A673 (cell line): ENCODE data around the gene SLC22A16.

Source experiments
- EZH2 ChIP-seq: fragments of 200-600 bp; sonication (generic); IDR thresholded peaks from 2 replicates; pipeline ENCODE4 v1.6.1; 2017; ENCODE audit warnings: borderline replicate concordance, low read depth, mild to moderate bottlenecking, mixed read lengths, antibody characterized with exemption, low read length; ENCODE audit not compliant: poor library complexity, severe bottlenecking
- TF ChIP-seq, protein P1 (sequence below): fragments of 300-800, 200-600 bp; sonication (generic); conservative IDR thresholded peaks from 2 replicates; pipeline ENCODE4 v1.5.1; 2017; ENCODE audit warnings: low read depth, mild to moderate bottlenecking, antibody characterized with exemption, low read length, moderate library complexity, mixed read lengths

DNA sequence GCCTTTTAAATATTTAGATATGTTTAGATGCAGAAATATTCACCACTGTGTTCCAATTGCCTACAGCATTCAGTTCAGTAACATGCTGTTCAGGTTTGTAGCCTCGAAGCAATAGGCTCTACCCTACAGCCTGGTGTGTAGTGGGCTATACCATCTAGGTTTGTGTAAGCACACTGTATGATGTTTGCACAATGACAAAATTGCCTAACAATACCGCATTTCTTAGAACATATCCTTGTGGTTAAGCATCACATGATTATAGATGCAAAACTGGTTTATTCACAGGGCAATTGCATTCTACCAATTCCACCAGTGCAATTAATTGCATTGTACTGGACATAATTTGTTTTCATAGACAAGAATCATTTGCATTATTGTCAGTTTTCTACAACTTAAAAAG, 7.9 kb upstream of the SLC22A16 start:
- TF ChIP-seq, protein P1, sequence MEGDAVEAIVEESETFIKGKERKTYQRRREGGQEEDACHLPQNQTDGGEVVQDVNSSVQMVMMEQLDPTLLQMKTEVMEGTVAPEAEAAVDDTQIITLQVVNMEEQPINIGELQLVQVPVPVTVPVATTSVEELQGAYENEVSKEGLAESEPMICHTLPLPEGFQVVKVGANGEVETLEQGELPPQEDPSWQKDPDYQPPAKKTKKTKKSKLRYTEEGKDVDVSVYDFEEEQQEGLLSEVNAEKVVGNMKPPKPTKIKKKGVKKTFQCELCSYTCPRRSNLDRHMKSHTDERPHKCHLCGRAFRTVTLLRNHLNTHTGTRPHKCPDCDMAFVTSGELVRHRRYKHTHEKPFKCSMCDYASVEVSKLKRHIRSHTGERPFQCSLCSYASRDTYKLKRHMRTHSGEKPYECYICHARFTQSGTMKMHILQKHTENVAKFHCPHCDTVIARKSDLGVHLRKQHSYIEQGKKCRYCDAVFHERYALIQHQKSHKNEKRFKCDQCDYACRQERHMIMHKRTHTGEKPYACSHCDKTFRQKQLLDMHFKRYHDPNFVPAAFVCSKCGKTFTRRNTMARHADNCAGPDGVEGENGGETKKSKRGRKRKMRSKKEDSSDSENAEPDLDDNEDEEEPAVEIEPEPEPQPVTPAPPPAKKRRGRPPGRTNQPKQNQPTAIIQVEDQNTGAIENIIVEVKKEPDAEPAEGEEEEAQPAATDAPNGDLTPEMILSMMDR, result no peak
- TF ChIP-seq EZH2, result no peak
